Measurements from ENCODE around the gene SLC22A23.

GRCh38 chr6:3287976-3288707 lies 168.7 kb downstream of the SLC22A23 start:
- TF ChIP-seq POLR2A (IDR thresholded peaks at IDR 0.05) (no peak), CTCF (IDR thresholded peaks at IDR 0.05) (no peak)
